SJSA1 (cell line): Measurements from ENCODE around the gene PCDHB9. TPM values are rescaled to one million over a fixed set of nuclear protein-coding genes. Genes with fewer than 3 reads are reported as not detected.
"Not testable (repeated sequence)": the region's sequence is repeated elsewhere in the genome, so short reads cannot be mapped to it uniquely, and the experiment has no call there.

Source experiments
- DNase-seq, 2 experiments: peaks; one replicate each; pipeline ENCODE4 v3.0.0-alpha.2; 2015 to 2020; ENCODE audit warnings: low spot score in 2 of 2, low read depth in 1 of 2
- H3K27ac ChIP-seq: fragments of 250-450 bp; sonication (Bioruptor Pico); 2 replicates; pipeline ENCODE4 v1.5.1; 2020; ENCODE audit warnings: mild to moderate bottlenecking, moderate library complexity
- H3K27me3 ChIP-seq: fragments of 250-450 bp; sonication (Bioruptor Pico); replicated peaks from 2 replicates; pipeline ENCODE4 v1.5.1; 2020; ENCODE audit warnings: mild to moderate bottlenecking, moderate library complexity
- H3K36me3 ChIP-seq: fragments of 250-450 bp; sonication (Bioruptor Pico); 2 replicates; pipeline ENCODE4 v1.5.1; 2020; ENCODE audit warnings: mild to moderate bottlenecking
- H3K4me1 ChIP-seq: fragments of 250-450 bp; sonication (Bioruptor Pico); replicated peaks from 2 replicates; pipeline ENCODE4 v1.6.1; 2021; ENCODE audit warnings: mild to moderate bottlenecking
- H3K4me3 ChIP-seq: fragments of 250-450 bp; sonication (Bioruptor Pico); 2 replicates; pipeline ENCODE4 v1.5.1; 2020; ENCODE audit warnings: mild to moderate bottlenecking
- H3K9me3 ChIP-seq: fragments of 250-450 bp; sonication (Bioruptor Pico); replicated peaks from 2 replicates; pipeline ENCODE4 v1.5.1; 2020; ENCODE audit warnings: mild to moderate bottlenecking
- total RNA-seq: library from RNA; depleted of rRNA; stranded (reverse); fragments of >200 nt; shearing (Covaris generic); gene quantifications from 2 replicates; pipeline ENCODE4 v1.2.3, GENCODE V29; 2014; rRNA removed

Gene PCDHB9
- 2.7 and 3.8 TPM in 2 replicates for total RNA-seq

DNA sequence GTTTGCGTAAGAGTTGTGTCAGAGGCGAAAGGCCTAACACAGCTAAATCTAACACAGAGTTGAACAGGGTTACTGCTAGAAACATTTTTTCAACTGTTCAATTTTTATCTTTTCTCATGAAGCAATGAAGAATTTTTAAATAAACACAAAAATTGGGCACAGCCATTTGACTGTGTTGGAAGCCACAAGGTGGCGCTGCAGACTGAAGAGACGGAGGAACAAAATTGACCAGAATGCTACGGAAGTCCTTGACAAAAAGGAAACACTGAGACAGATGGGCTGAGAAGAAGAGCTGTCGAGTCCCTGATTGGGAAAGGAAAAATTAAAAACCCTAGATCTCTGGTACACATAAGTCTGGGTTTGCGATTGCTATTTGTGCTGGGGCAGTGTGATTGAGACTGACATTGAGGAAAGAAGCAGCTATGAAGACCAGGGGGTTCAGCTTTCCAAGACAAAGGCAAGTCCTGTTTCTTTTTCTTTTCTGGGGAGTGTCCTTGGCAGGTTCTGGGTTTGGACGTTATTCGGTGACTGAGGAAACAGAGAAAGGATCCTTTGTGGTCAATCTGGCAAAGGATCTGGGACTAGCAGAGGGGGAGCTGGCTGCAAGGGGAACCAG, at the start of gene PCDHB9:
Gene PCDHB9 (plus strand): TSS at position 265 of the 616 bp plus-strand sequence. CDS start 158 bp downstream, at position 423.
- no peaks in the 10 kb centered on the region for H3K4me1 ChIP-seq
- peaks cover 26% of the 10 kb centered on the region for H3K9me3 ChIP-seq
- H3K27me3 ChIP-seq = no peaks in the 10 kb centered on the region
- no peak within 1 kb of the TSS for H3K27ac ChIP-seq
- no peak within 1 kb of the TSS for H3K4me3 ChIP-seq
- DNase-seq = no peak
- peaks cover 19% of the 10 kb centered on the region for H3K36me3 ChIP-seq

DNA sequence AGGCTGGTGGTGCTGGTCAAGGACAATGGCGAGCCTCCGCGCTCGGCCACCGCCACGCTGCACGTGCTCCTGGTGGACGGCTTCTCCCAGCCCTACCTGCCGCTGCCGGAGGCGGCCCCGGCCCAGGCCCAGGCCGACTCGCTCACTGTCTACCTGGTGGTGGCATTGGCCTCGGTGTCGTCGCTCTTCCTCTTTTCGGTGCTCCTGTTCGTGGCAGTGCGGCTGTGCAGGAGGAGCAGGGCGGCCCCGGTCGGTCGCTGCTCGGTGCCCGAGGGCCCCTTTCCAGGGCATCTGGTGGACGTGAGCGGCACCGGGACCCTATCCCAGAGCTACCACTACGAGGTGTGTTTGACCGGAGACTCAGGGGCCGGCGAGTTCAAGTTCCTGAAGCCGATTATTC, 49.6 kb upstream of the PCDHB9 start:
- DNase-seq, H3K4me1 ChIP-seq, H3K9me3 ChIP-seq, H3K27me3 ChIP-seq, H3K27ac ChIP-seq, H3K4me3 ChIP-seq, H3K36me3 ChIP-seq: not testable (repeated sequence)

DNA sequence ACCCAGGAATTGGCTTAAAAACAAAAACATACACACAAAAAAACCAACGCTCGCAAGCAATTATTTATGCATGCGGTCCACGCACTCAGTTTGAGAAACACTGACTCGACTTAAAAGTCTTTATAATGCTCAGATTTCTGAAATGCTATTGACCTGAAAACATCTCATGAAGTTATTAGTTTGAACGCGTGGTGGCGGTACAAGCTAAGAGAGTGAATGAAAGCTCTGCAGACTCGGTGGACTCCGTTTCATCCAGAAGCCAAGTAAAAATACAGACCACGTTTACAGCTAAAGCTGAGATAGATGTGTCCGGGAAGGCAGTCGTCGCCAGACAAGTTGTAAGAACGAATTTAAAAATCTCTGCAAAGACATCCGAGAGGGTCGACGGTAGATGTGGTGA, 37.1 kb upstream of the PCDHB9 start, which contains the start of gene PCDHB6:
Gene PCDHB6 (plus strand): TSS at position 246 of the 400 bp plus-strand sequence. CDS start 201 bp downstream, outside the sequence.
- DNase-seq = no peak
- Histone ChIP-seq H3K27ac (no peak within 1 kb of the TSS), H3K27me3 (no peaks in the 10 kb centered on the region), H3K4me1 (no peaks in the 10 kb centered on the region), H3K36me3 (no peaks in the 10 kb centered on the region), H3K4me3 (no peak within 1 kb of the TSS), H3K9me3 (peaks cover 14% of the 10 kb centered on the region)

DNA sequence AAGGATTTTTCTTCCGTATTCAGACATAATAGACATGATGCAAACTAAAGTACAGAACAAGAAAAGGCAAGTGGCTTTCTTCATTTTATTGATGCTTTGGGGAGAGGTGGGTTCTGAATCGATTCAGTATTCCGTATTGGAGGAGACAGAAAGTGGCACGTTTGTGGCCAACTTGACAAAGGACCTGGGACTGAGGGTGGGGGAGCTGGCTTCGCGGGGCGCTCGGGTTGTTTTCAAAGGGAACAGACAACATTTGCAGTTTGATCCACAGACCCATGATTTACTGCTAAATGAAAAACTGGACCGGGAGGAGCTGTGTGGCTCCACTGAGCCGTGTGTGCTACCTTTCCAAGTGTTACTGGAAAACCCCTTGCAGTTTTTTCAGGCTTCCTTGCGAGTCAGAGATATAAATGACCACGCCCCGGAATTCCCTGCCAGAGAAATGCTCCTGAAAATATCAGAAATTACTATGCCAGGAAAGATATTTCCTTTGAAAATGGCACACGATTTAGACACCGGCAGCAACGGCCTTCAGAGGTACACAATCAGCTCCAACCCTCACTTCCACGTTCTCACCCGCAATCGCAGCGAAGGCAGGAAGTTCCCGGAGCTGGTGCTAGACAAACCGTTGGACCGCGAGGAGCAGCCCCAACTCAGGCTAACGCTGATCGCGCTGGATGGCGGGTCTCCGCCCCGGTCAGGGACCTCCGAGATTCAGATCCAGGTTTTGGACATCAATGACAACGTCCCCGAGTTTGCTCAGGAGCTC, 36.6 kb upstream of the PCDHB9 start:
- H3K27ac ChIP-seq = no peak overlapping the region
- H3K4me3 ChIP-seq = no peak overlapping the region
- H3K4me1 ChIP-seq = no peaks in the 10 kb centered on the region
- no peak for DNase-seq
- H3K36me3 ChIP-seq = no peaks in the 10 kb centered on the region
- peaks cover 15% of the 10 kb centered on the region for H3K9me3 ChIP-seq
- H3K27me3 ChIP-seq = no peaks in the 10 kb centered on the region

DNA sequence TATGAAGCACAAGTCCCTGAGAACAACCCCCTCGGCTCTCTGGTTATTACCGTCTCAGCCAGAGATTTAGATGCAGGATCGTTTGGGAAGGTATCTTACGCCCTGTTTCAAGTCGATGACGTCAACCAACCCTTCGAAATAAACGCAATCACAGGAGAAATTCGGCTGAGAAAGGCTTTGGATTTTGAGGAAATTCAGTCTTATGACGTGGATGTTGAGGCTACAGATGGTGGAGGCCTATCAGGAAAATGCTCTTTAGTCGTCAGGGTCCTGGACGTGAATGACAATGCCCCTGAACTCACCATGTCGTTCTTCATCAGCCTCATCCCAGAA, 36.0 kb upstream of the PCDHB9 start:
- H3K4me3 ChIP-seq = no peak overlapping the region

DNA sequence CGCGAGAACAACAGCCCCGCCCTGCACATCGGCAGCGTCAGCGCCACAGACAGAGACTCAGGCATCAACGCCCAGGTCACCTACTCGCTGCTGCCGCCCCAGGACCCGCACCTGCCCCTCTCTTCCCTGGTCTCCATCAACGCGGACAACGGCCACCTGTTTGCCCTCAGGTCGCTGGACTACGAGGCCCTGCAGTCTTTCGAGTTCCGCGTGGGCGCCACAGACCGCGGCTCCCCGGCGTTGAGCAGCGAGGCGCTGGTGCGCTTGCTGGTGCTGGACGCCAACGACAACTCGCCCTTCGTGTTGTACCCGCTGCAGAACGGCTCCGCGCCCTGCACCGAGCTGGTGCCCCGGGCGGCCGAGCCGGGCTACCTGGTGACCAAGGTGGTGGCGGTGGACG, 35.3 kb upstream of the PCDHB9 start:
- H3K36me3 ChIP-seq, H3K4me3 ChIP-seq, H3K27me3 ChIP-seq, H3K27ac ChIP-seq, H3K4me1 ChIP-seq, DNase-seq: not testable (repeated sequence)
- H3K9me3 ChIP-seq = peaks cover 26% of the 10 kb centered on the region

More for the DNA sequence above, 36.0 kb upstream of the PCDHB9 start:
- Histone ChIP-seq H3K9me3 (peaks cover 20% of the 10 kb centered on the region), H3K4me1 (no peaks in the 10 kb centered on the region), H3K27ac (no peak overlapping the region), H3K27me3 (no peaks in the 10 kb centered on the region), H3K36me3 (no peaks in the 10 kb centered on the region)
- no peak for DNase-seq

DNA sequence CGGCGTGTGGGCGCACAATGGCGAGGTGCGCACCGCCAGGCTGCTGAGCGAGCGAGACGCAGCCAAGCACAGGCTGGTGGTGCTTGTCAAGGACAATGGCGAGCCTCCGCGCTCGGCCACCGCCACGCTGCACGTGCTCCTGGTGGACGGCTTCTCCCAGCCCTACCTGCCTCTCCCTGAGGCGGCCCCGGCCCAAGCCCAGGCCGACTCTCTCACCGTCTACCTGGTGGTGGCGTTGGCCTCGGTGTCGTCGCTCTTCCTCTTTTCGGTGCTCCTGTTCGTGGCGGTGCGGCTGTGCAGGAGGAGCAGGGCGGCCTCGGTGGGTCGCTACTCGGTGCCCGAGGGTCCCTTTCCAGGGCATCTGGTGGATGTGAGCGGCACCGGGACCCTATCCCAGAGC, 34.9 kb upstream of the PCDHB9 start:
- peaks cover 26% of the 10 kb centered on the region for H3K9me3 ChIP-seq
- H3K36me3 ChIP-seq, H3K27me3 ChIP-seq, DNase-seq, H3K4me3 ChIP-seq, H3K27ac ChIP-seq, H3K4me1 ChIP-seq: not testable (repeated sequence)

DNA sequence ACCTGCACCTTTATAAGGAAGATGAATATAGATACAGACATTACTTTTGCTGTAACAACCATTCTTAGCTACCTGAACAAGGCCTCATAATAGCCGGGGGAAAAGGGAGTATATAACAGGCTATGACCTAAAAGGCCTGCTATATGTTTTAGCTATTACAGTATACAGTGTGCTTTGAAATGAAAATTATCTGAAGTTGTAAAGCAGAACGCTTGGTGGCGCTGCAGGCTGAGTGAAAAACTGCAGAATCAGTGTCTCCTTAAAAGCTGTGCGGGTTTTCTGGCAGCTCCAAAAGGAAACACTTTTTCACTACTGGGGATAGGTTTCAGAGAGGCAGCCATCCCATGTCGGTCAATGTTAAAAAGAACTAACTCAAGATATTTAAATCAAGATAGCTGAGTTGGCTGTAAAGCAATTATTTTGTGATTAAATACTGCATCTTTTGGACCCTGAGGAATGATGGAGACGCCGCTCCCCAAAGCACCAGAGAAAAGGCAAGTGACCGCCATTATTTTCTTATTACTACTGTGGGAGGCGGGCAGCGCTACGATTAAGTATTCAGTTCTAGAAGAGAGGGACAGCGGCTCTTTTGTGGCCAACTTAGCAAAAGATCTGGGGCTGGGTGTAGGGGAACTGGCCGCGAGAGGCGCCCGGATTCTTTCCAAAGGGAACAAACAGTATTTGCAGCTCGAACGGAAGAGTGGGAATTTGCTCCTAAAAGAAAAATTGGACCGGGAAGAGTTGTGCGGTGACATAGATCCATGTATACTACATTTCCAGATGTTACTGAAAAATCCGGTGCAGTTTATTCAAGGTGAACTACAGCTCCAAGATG, 31.2 kb upstream of the PCDHB9 start:
- Histone ChIP-seq H3K27me3 (no peaks in the 10 kb centered on the region), H3K4me1 (no peaks in the 10 kb centered on the region), H3K36me3 (no peaks in the 10 kb centered on the region), H3K4me3 (no peak overlapping the region), H3K27ac (no peak overlapping the region), H3K9me3 (peaks cover 22% of the 10 kb centered on the region)
- no peak for DNase-seq

DNA sequence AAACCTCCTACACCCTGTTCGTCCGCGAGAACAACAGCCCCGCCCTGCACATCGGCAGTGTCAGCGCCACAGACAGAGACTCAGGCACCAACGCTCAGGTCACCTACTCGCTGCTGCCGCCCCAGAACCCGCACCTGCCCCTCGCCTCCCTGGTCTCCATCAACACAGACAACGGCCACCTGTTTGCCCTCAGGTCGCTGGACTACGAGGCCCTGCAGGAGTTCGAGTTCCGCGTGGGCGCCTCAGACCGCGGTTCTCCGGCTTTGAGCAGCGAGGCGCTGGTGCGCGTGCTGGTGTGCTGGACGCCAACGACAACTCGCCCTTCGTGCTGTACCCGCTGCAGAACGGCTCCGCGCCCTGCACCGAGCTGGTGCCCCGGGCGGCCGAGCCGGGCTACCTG, 29.6 kb upstream of the PCDHB9 start:
- not testable (repeated sequence) for DNase-seq, H3K4me1 ChIP-seq, H3K4me3 ChIP-seq, H3K36me3 ChIP-seq, H3K27ac ChIP-seq, H3K27me3 ChIP-seq
- H3K9me3 ChIP-seq = peaks cover 19% of the 10 kb centered on the region

DNA sequence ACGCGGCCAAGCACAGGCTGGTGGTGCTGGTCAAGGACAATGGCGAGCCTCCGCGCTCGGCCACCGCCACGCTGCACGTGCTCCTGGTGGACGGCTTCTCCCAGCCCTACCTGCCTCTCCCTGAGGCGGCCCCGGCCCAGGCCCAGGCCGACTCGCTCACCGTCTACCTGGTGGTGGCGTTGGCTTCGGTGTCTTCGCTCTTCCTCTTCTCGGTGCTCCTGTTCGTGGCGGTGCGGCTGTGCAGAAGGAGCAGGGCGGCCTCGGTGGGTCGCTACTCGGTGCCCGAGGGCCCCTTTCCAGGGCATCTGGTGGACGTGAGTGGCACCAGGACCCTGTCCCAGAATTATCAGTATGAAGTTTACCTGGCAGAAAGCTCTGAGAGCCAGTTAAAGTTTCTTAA, 29.1 kb upstream of the PCDHB9 start:
- not testable (repeated sequence) for H3K4me1 ChIP-seq, H3K4me3 ChIP-seq, H3K36me3 ChIP-seq, DNase-seq, H3K27me3 ChIP-seq, H3K27ac ChIP-seq
- H3K9me3 ChIP-seq = peaks cover 19% of the 10 kb centered on the region

DNA sequence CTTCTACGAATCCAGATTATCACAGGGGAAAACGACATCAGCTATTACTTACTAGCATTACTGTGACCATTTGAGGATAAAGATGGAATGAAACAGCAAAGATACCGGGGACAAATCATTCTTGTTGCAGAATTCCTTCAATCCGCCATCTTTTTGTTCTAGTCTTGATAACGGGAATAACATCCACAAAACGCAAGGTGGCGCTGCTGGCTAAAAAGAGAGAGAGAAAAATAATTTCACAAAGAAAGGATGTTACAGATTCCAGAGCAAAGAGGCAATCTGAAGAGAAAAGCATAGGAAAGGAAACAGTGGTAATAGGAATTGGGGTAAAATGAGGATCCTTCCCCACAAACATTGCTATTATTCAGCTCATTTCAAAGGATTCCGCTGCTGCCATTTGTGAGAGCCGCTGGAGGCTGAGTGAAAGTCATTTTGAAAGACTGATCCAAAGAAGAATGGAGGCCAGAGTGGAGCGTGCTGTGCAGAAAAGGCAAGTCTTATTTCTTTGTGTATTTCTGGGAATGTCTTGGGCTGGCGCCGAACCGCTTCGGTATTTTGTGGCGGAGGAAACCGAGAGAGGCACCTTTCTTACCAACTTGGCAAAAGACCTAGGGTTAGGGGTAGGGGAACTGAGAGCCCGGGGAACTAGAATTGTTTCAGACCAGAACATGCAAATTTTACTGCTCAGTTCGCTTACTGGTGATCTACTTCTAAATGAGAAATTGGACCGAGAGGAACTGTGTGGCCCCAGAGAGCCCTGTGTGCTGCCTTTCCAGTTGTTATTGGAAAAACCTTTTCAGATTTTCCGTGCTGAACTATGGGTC, 14.4 kb upstream of the PCDHB9 start, which contains the start of gene PCDHB7:
Gene PCDHB7 (plus strand): TSS at position 264 of the 824 bp plus-strand sequence. CDS start 192 bp downstream, at position 456.
- no peaks in the 10 kb centered on the region for H3K36me3 ChIP-seq
- no peaks in the 10 kb centered on the region for H3K4me1 ChIP-seq
- peaks cover 3% of the 10 kb centered on the region; the same call in 1 of the 2 replicates for H3K9me3 ChIP-seq
- peak in 1 of 2 experiments; percentile 23 for DNase-seq
- no peak within 1 kb of the TSS for H3K4me3 ChIP-seq
- H3K27ac ChIP-seq = no peak within 1 kb of the TSS
- no peaks in the 10 kb centered on the region for H3K27me3 ChIP-seq

DNA sequence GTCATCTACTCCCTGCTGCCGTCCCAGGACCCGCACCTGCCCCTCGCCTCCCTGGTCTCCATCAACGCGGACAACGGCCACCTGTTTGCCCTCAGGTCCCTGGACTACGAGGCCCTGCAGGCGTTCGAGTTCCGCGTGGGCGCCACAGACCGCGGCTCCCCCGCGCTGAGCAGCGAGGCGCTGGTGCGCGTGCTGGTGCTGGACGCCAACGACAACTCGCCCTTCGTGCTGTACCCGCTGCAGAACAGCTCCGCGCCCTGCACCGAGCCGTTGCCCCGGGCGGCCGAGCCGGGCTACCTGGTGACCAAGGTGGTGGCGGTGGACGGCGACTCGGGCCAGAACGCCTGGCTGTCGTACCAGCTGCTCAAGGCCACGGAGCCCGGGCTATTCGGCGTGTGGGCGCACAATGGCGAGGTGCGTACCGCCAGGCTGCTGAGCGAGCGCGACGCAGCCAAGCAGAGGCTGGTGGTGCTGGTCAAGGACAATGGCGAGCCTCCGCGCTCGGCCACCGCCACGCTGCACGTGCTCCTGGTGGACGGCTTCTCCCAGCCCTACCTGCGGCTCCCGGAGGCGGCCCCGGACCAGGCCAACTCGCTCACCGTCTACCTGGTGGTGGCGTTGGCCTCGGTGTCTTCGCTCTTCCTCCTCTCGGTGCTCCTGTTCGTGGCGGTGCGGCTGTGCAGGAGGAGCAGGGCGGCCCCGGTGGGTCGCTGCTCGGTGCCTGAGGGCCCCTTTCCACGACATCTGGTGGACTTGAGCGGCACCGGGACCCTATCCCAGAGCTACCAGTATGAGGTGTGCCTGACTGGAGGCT, 12.5 kb upstream of the PCDHB9 start:
- not testable (repeated sequence) for H3K36me3 ChIP-seq, H3K27ac ChIP-seq, H3K4me3 ChIP-seq, H3K4me1 ChIP-seq, H3K27me3 ChIP-seq, H3K9me3 ChIP-seq
- peak in 1 of 2 experiments; percentile 30 for DNase-seq
